HUES64 (cell line): ENCODE data around the gene PPRC1.

Source experiments
- H3K27ac ChIP-seq: 2 replicates; pipeline ENCODE4 v1.7.0; 2013; ENCODE audit warnings: low read depth, low read length, inconsistent platforms
- H3K27me3 ChIP-seq: 2 replicates; pipeline ENCODE4 v1.6.1; 2013; ENCODE audit warnings: mild to moderate bottlenecking, low read length; ENCODE audit not compliant: insufficient read depth
- H3K36me3 ChIP-seq: 2 replicates; pipeline ENCODE4 v1.6.1; 2013; ENCODE audit warnings: mild to moderate bottlenecking, low read length; ENCODE audit not compliant: insufficient read depth
- H3K4me1 ChIP-seq: 2 replicates; pipeline ENCODE4 v1.6.1; 2013; ENCODE audit warnings: mild to moderate bottlenecking, low read length, moderate library complexity; ENCODE audit not compliant: insufficient read depth
- H3K4me3 ChIP-seq: 2 replicates; pipeline ENCODE4 v1.5.1; 2013; ENCODE audit warnings: mild to moderate bottlenecking, low read length, moderate library complexity
- H3K9ac ChIP-seq: 2 replicates; pipeline ENCODE4 v1.6.1; 2013; ENCODE audit warnings: mild to moderate bottlenecking, low read depth, low read length
- H3K9me3 ChIP-seq: 2 replicates; pipeline ENCODE4 v1.6.1; 2013; ENCODE audit warnings: low read depth, low read length; ENCODE audit not compliant: insufficient read depth
- WGBS: fragments of 150-250, 120-280 bp; methylation state at CpG from one replicate; pipeline ENCODE4 v1.1.7; 2013; ENCODE audit warnings: missing lambda C conversion rate; 5-methylcytosine and 5-hydroxymethylcytosine counted together

Gene PPRC1

DNA sequence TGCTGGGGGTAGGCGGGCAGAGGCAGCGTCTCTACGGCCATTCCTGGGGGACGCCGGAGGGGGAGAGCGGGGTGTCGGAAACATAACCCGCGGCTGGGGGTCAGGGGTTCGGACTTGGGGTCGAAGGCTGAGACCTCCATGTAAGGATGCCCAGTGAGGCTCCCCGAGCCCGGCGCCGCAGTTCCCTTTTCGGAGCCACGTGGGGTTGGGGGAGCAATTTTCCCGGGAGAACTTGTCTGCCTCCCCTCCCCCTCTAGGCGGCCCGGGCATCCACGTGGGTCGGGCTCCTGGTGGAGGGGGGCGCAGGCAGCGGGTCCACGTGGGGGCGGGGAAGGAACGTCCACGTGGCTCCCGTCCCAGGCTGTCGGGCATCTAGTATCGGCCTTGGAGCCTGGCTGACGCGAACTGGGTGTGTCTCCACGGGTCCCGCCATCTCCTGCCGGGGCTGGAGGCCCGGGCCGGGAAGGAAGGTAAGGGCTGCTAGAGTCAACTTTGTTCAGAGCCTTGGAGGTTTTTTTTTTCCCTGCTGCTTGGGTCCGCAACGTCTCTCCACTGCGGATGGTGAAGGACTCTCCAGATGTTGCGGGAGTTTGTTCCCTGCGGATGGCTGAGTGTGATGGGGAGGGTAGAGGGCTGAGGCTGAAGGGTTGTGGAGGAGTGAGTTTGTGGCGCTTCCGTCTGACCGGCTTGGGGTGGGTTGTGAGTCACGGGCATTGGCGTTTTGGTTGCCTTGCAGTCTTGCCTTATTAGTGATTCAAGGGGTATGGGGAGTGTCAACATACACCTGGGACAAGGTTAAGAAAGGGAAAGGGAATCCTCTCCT lies 744 bp downstream of the PPRC1 start:
- H3K4me3 ChIP-seq = peak overlapping the region; percentile 96
- peak overlapping the region; percentile 87 for H3K27ac ChIP-seq
- peaks cover 19% of the 10 kb centered on the region; the same call in 1 of the 2 replicates for H3K4me1 ChIP-seq
- H3K36me3 ChIP-seq = peaks cover 14% of the 10 kb centered on the region
- H3K9ac ChIP-seq = peak overlapping the region; percentile 93
- no peaks in the 10 kb centered on the region for H3K9me3 ChIP-seq
- H3K27me3 ChIP-seq = no peaks in the 10 kb centered on the region
- under 1% methylated on average over 46 of the region's 48 CpGs for WGBS

GRCh38 chr10:102134416-102134815 lies 1.6 kb downstream of the PPRC1 start:
- Histone ChIP-seq H3K27ac (no peak overlapping the region), H3K36me3 (peaks cover 22% of the 10 kb centered on the region), H3K27me3 (no peaks in the 10 kb centered on the region), H3K9me3 (no peaks in the 10 kb centered on the region), H3K4me3 (peak overlapping the region; percentile 96), H3K9ac (peak overlapping the region; percentile 93), H3K4me1 (peaks cover 19% of the 10 kb centered on the region; the same call in 1 of the 2 replicates)
- WGBS = 80% methylated on average over 2 of the region's 2 CpGs

- H3K27ac ChIP-seq = no peak overlapping the region
- 90% methylated on average over 7 of the region's 7 CpGs for WGBS
- H3K36me3 ChIP-seq = peaks cover 38% of the 10 kb centered on the region
- H3K9ac ChIP-seq = no peak overlapping the region
- H3K4me1 ChIP-seq = peaks cover 19% of the 10 kb centered on the region; the same call in 1 of the 2 replicates
- no peaks in the 10 kb centered on the region for H3K27me3 ChIP-seq
- no peaks in the 10 kb centered on the region for H3K9me3 ChIP-seq
- H3K4me3 ChIP-seq = no peak overlapping the region
Measured at GRCh38 chr10:102135956-102136526, 3.2 kb downstream of the PPRC1 start.

DNA sequence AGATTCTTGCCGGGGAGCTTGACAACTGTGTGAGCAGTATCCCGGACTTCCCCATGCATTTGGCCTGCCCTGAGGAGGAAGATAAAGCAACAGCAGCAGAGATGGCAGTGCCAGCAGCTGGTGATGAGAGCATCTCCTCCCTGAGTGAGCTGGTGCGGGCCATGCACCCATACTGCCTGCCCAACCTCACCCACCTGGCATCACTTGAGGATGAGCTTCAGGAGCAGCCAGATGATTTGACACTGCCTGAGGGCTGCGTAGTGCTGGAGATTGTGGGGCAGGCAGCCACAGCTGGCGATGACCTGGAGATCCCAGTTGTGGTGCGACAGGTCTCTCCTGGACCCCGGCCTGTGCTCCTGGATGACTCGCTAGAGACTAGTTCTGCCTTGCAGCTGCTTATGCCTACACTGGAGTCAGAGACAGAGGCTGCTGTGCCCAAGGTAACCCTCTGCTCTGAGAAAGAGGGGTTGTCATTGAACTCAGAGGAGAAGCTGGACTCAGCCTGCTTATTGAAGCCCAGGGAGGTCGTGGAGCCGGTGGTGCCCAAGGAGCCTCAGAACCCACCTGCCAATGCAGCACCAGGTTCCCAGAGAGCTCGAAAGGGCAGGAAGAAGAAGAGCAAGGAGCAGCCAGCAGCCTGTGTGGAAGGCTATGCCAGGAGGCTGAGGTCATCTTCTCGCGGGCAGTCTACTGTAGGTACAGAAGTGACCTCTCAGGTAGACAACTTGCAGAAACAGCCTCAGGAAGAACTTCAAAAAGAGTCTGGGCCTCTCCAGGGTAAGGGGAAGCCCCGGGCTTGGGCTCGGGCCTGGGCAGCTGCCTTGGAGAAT lies 6.7 kb downstream of the PPRC1 start:
- peaks cover 69% of the 10 kb centered on the region for H3K36me3 ChIP-seq
- WGBS = 97% methylated on average over 15 of the region's 15 CpGs

GRCh38 chr10:102140218-102140617 lies 7.4 kb downstream of the PPRC1 start:
- WGBS = 93% methylated on average over 4 of the region's 4 CpGs
- Histone ChIP-seq H3K4me3 (no peak overlapping the region), H3K9ac (no peak overlapping the region), H3K27ac (no peak overlapping the region), H3K27me3 (no peaks in the 10 kb centered on the region), H3K9me3 (no peaks in the 10 kb centered on the region), H3K4me1 (peaks cover 9% of the 10 kb centered on the region; the same call in 1 of the 2 replicates), H3K36me3 (peaks cover 76% of the 10 kb centered on the region)

More for the DNA sequence above, 6.7 kb downstream of the PPRC1 start:
- Histone ChIP-seq H3K9me3 (no peaks in the 10 kb centered on the region), H3K27ac (no peak overlapping the region), H3K4me1 (peaks cover 16% of the 10 kb centered on the region; the same call in 1 of the 2 replicates), H3K27me3 (no peaks in the 10 kb centered on the region), H3K9ac (no peak overlapping the region), H3K4me3 (no peak overlapping the region)

DNA sequence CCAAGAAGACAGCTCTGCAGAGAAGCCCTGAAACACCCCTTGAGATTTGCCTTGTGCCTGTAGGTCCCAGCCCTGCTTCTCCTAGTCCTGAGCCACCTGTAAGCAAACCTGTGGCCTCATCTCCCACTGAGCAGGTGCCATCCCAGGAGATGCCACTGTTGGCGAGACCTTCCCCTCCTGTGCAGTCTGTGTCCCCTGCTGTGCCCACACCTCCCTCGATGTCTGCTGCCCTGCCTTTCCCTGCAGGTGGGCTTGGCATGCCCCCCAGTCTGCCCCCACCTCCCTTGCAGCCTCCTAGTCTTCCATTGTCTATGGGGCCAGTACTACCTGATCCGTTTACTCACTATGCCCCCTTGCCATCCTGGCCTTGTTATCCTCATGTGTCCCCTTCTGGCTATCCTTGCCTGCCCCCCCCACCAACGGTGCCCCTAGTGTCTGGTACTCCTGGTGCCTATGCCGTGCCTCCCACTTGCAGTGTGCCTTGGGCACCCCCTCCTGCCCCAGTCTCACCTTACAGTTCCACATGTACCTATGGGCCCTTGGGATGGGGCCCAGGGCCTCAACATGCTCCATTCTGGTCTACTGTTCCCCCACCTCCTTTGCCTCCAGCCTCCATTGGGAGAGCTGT lies 8.2 kb downstream of the PPRC1 start:
- Histone ChIP-seq H3K36me3 (peaks cover 81% of the 10 kb centered on the region), H3K27me3 (no peaks in the 10 kb centered on the region), H3K27ac (no peak overlapping the region), H3K4me3 (no peak overlapping the region), H3K9ac (no peak overlapping the region), H3K9me3 (no peaks in the 10 kb centered on the region), H3K4me1 (0 out of 2 replicates have a peak, but pooled peaks cover 3% of the 10 kb centered on the region)
- WGBS = 93% methylated on average over 5 of the region's 5 CpGs

DNA sequence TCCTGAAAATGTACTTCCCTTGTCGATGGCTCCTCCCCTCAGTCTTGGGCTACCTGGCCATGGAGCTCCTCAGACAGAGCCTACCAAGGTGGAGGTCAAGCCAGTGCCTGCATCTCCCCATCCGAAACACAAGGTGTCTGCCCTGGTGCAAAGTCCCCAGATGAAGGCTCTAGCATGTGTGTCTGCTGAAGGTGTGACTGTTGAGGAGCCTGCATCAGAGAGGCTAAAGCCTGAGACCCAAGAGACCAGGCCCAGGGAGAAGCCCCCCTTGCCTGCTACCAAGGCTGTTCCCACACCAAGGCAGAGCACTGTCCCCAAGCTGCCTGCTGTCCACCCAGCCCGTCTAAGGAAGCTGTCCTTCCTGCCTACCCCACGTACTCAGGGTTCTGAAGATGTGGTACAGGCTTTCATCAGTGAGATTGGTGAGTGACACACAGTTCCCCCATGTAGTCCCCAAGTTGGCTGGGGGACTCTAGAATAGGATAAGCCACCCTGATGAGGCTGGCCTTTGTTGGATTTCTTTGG lies 8.8 kb downstream of the PPRC1 start:
- Histone ChIP-seq H3K27ac (no peak overlapping the region), H3K36me3 (peaks cover 88% of the 10 kb centered on the region), H3K27me3 (no peaks in the 10 kb centered on the region), H3K4me1 (no peaks in the 10 kb centered on the region), H3K9me3 (no peaks in the 10 kb centered on the region), H3K4me3 (no peak overlapping the region), H3K9ac (no peak overlapping the region)
- 96% methylated on average over 4 of the region's 4 CpGs for WGBS

GRCh38 chr10:102146971-102147428 lies 14.2 kb downstream of the PPRC1 start:
- Histone ChIP-seq H3K36me3 (peaks cover 80% of the 10 kb centered on the region), H3K9me3 (no peaks in the 10 kb centered on the region), H3K27ac (no peak overlapping the region), H3K27me3 (no peaks in the 10 kb centered on the region), H3K9ac (no peak overlapping the region), H3K4me3 (no peak overlapping the region), H3K4me1 (peaks cover 7% of the 10 kb centered on the region)
- 95% methylated on average over 17 of the region's 17 CpGs for WGBS

DNA sequence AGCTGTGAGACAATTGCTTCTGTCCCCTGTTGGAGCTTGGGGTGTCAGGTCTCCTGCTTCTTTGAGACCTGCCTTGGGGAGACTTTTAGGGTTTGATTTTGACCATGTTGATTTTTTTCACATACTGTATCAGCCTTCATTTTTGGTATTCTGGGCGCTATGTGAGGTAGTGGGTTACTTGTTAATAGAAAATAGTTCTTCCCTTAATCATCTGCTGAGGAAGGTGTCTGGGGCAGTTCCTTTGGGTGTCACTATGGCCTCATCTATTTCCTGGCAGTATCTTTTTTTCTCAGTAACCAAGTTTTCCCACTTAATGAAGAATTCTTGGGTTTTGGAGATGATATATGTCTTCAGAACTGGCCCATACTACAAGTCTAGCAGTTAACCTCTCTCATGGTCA lies 14.7 kb downstream of the PPRC1 start:
- Histone ChIP-seq H3K9ac (no peak overlapping the region), H3K9me3 (no peaks in the 10 kb centered on the region), H3K27me3 (no peaks in the 10 kb centered on the region), H3K36me3 (peaks cover 78% of the 10 kb centered on the region), H3K4me1 (peaks cover 7% of the 10 kb centered on the region), H3K27ac (no peak overlapping the region), H3K4me3 (no peak overlapping the region)
- no CpG with 5 or more reads among the region's 1 CpG for WGBS

GRCh38 chr10:102148275-102148674 lies 15.4 kb downstream of the PPRC1 start:
- H3K36me3 ChIP-seq = peaks cover 70% of the 10 kb centered on the region
- peaks cover 7% of the 10 kb centered on the region for H3K4me1 ChIP-seq
- H3K4me3 ChIP-seq = no peak overlapping the region
- no peak overlapping the region for H3K9ac ChIP-seq
- H3K27ac ChIP-seq = no peak overlapping the region
- H3K9me3 ChIP-seq = no peaks in the 10 kb centered on the region
- 95% methylated on average over 13 of the region's 13 CpGs for WGBS
- H3K27me3 ChIP-seq = no peaks in the 10 kb centered on the region
